GM21619 (cell line): ENCODE data around the gene CNDP2.
"Not testable (repeated sequence)": the region's sequence is repeated elsewhere in the genome, so short reads cannot be mapped to it uniquely, and the experiment has no call there.

Source experiments
- ATAC-seq: cut with Tn5 transposase; IDR thresholded peaks from one replicate; pipeline ENCODE4 v1.9.1; 2021; ENCODE audit not compliant: unreplicated experiment

Gene CNDP2

DNA sequence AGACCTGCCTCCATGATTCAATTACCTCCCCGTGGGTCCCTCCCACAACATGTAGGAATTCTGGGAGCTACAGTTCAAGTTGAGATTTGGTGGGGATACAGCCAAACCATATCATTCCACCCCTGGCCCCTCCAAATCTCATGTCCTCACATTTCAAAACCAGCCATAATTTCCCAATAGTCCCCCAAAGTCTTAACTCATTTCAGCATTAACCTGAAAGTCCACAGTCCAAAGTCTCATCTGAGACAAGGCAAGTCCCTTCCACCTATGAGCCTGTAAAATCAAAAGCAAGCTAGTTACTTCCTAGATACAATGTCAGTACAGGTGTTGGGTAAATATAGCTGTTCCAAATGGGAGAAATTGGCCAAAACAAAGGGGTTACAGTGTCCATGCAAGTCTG lies 69.0 kb downstream of the CNDP2 start:
- ATAC-seq, result not testable (repeated sequence)

- ATAC-seq, result not testable (repeated sequence)
Observed at GRCh38 chr18:74565993-74566392, 69.8 kb downstream of the CNDP2 start.

DNA sequence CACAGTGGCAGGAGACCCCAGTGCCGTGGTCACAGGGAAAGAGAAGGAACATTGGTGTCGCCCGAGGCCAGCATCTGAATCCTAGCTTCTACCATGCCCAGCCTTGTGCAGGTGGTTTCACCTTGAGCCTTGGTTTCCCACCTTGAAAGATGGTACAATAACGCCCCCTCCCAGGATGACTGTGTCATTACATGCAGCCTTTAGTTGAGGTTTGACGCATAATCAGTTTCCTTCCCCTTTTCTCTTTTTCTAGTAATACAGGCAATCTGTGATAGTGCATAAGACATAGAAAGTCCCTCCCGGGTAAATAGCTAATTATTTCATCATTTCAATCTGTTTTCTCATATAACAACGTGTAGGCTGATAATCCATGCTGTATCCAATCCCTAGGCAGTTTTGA lies 71.7 kb downstream of the CNDP2 start:
- ATAC-seq, result no peak

- ATAC-seq, result no peak
Observed at GRCh38 chr18:74569401-74569800, 73.2 kb downstream of the CNDP2 start.

DNA sequence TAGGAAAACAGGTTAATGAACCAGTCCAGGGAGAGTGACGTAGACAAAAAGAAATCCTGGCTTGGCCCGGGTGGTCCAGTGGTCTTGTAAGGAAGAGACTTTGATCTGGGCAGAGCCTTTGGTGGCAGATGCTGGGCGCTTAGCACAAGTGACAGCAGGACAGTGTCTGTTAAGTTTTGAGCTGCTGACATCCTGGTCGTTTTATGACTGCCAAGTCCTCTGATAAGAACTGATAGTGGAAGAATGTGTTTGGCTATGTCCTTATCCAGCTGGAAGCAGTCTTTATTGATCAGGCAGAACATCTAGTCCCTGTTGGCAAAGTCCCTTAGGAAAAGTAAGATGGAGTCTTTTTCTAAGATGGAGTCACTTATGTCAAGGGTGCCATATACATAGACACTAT lies 74.1 kb downstream of the CNDP2 start:
- no peak for ATAC-seq

DNA sequence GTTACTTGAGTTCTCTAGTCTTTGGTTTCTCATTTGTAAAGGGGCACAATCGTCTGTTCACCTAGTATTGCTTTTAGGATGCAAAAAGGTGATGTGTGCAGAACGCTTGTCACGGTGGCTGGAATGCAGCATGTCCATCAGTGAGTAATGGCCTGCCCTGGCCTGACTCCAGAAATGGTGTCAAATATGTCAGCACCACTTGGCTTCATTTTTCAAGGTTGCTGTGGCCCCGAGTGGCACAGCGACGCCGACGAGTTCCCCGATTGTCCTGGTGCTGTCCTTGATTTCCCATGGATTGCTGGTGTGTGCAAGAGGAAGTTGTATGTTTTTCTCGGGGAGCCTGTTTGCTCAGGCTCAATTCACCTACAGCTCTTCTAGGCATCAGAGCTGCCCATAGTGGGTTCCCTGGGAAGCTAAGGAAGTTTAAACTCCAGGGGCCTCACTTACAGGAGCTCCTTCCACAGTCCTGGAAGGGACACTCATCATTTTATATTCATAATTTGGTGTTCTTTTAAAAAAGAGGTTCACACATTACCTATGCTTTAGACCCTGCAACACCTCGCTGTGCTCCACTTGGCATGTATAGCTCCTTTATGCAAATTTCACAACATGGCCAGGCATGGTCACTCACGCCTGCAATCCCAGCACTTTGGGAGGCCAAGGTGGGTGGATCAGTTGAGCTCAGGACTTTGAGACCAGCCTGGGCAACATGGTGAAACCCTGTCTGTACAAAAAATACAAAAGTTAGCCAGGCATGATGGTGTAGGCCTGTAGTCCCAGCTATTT lies 75.9 kb downstream of the CNDP2 start:
- ATAC-seq, result no peak

DNA sequence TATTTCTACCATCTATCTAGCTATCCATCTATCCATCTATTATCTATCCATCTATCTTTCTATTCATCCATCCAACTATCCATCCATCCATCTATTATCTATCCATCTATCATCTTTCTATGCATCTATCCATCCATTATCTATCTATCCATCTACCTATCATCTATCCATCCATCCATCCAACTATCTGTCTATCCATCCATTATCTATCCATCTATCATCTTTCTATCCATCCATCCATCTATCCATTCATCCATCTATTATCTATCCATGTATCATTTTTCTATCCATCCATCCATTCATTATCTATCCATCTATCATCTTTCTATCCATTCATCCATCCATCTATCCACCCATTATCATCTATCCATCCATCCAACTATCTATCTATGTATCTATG lies 76.9 kb downstream of the CNDP2 start:
- no peak for ATAC-seq
